Measurements from ENCODE around the gene SCN4A.
"Not testable (repeated sequence)": the region's sequence is repeated elsewhere in the genome, so short reads cannot be mapped to it uniquely, and the experiment has no call there.

Gene SCN4A

GRCh38 chr17:63903787-63904201 lies 68.9 kb downstream of the SCN4A start:
- not testable (repeated sequence) for H3F3A ChIP-seq (ENCODE audit: insufficient read depth, low read length); H2AFZ ChIP-seq (ENCODE audit: low read length); H3K9me3 ChIP-seq (ENCODE audit: low read length); H3K27ac ChIP-seq (ENCODE audit: low read depth, low read length, poor library complexity, severe bottlenecking); H3K27me3 ChIP-seq (ENCODE audit: insufficient read depth, low read length); H3K4me3 ChIP-seq (ENCODE audit: low read depth, low read length, poor library complexity, severe bottlenecking); H3K4me2 ChIP-seq (ENCODE audit: low read length); H3K79me2 ChIP-seq (ENCODE audit: insufficient read depth, low read length); H3K9me2 ChIP-seq (ENCODE audit: low read depth, low read length); H3K9ac ChIP-seq (ENCODE audit: low read length); H3K4me1 ChIP-seq (ENCODE audit: insufficient read depth, low read length, severe bottlenecking); H3K36me3 ChIP-seq (ENCODE audit: insufficient read depth, low read length); H4K20me1 ChIP-seq (ENCODE audit: insufficient read depth, low read length)
- peak; percentile 30; the same call in 1 of the 2 replicates for TF ChIP-seq CTCF (IDR thresholded peaks at IDR 0.05; ENCODE audit: low read length)

- not testable (repeated sequence) for H3K9me3 ChIP-seq (ENCODE audit: low read length); H3K9ac ChIP-seq (ENCODE audit: low read length); H3F3A ChIP-seq (ENCODE audit: insufficient read depth, low read length); H3K4me2 ChIP-seq (ENCODE audit: low read length); H3K36me3 ChIP-seq (ENCODE audit: insufficient read depth, low read length); H3K4me1 ChIP-seq (ENCODE audit: insufficient read depth, low read length, severe bottlenecking); H4K20me1 ChIP-seq (ENCODE audit: insufficient read depth, low read length); H2AFZ ChIP-seq (ENCODE audit: low read length); H3K4me3 ChIP-seq (ENCODE audit: low read depth, low read length, poor library complexity, severe bottlenecking); H3K27me3 ChIP-seq (ENCODE audit: insufficient read depth, low read length); H3K79me2 ChIP-seq (ENCODE audit: insufficient read depth, low read length); H3K9me2 ChIP-seq (ENCODE audit: low read depth, low read length); H3K27ac ChIP-seq (ENCODE audit: low read depth, low read length, poor library complexity, severe bottlenecking)
Measured at GRCh38 chr17:63901971-63902370, 70.7 kb downstream of the SCN4A start.

- H3F3A ChIP-seq (ENCODE audit: insufficient read depth, low read length), result not testable (repeated sequence)
Measured at GRCh38 chr17:63898899-63899798, 73.6 kb downstream of the SCN4A start.

GRCh38 chr17:63896524-63897354 lies 76.0 kb downstream of the SCN4A start, which contains the start of gene CSH1:
Gene CSH1 (minus strand): TSS chr17:63896574. CDS start chr17:63896511, 63 bp downstream.
- not testable (repeated sequence) for H3K4me1 ChIP-seq (ENCODE audit: insufficient read depth, low read length, severe bottlenecking); H3K27me3 ChIP-seq (ENCODE audit: insufficient read depth, low read length); H3F3A ChIP-seq (ENCODE audit: insufficient read depth, low read length); H3K79me2 ChIP-seq (ENCODE audit: insufficient read depth, low read length); H4K20me1 ChIP-seq (ENCODE audit: insufficient read depth, low read length); H3K36me3 ChIP-seq (ENCODE audit: insufficient read depth, low read length); H3K9ac ChIP-seq (ENCODE audit: low read length); H3K4me2 ChIP-seq (ENCODE audit: low read length); H3K9me2 ChIP-seq (ENCODE audit: low read depth, low read length); H3K9me3 ChIP-seq (ENCODE audit: low read length); H2AFZ ChIP-seq (ENCODE audit: low read length); H3K4me3 ChIP-seq (ENCODE audit: low read depth, low read length, poor library complexity, severe bottlenecking); H3K27ac ChIP-seq (ENCODE audit: low read depth, low read length, poor library complexity, severe bottlenecking)

More at GRCh38 chr17:63898899-63899798, 73.6 kb downstream of the SCN4A start:
- H3K4me1 ChIP-seq (ENCODE audit: insufficient read depth, low read length, severe bottlenecking); H4K20me1 ChIP-seq (ENCODE audit: insufficient read depth, low read length); H3K79me2 ChIP-seq (ENCODE audit: insufficient read depth, low read length); H3K9ac ChIP-seq (ENCODE audit: low read length); H3K36me3 ChIP-seq (ENCODE audit: insufficient read depth, low read length); H3K4me3 ChIP-seq (ENCODE audit: low read depth, low read length, poor library complexity, severe bottlenecking); H3K27me3 ChIP-seq (ENCODE audit: insufficient read depth, low read length); H3K27ac ChIP-seq (ENCODE audit: low read depth, low read length, poor library complexity, severe bottlenecking); H3K9me2 ChIP-seq (ENCODE audit: low read depth, low read length); H3K4me2 ChIP-seq (ENCODE audit: low read length); H2AFZ ChIP-seq (ENCODE audit: low read length); H3K9me3 ChIP-seq (ENCODE audit: low read length): not testable (repeated sequence)

- not testable (repeated sequence) for H3K27me3 ChIP-seq (ENCODE audit: insufficient read depth, low read length); H3K4me3 ChIP-seq (ENCODE audit: low read depth, low read length, poor library complexity, severe bottlenecking); H3K9ac ChIP-seq (ENCODE audit: low read length); H2AFZ ChIP-seq (ENCODE audit: low read length); H3K27ac ChIP-seq (ENCODE audit: low read depth, low read length, poor library complexity, severe bottlenecking); H3K4me1 ChIP-seq (ENCODE audit: insufficient read depth, low read length, severe bottlenecking); H3K9me2 ChIP-seq (ENCODE audit: low read depth, low read length); H3K79me2 ChIP-seq (ENCODE audit: insufficient read depth, low read length); H3K36me3 ChIP-seq (ENCODE audit: insufficient read depth, low read length); H3K9me3 ChIP-seq (ENCODE audit: low read length); H3F3A ChIP-seq (ENCODE audit: insufficient read depth, low read length); H4K20me1 ChIP-seq (ENCODE audit: insufficient read depth, low read length); H3K4me2 ChIP-seq (ENCODE audit: low read length)
Measured at GRCh38 chr17:63894821-63895220, 77.9 kb downstream of the SCN4A start.

- not testable (repeated sequence) for H3K4me2 ChIP-seq (ENCODE audit: low read length); H3K9ac ChIP-seq (ENCODE audit: low read length); H3K9me2 ChIP-seq (ENCODE audit: low read depth, low read length); H3K27me3 ChIP-seq (ENCODE audit: insufficient read depth, low read length); H4K20me1 ChIP-seq (ENCODE audit: insufficient read depth, low read length); H3K27ac ChIP-seq (ENCODE audit: low read depth, low read length, poor library complexity, severe bottlenecking); H3F3A ChIP-seq (ENCODE audit: insufficient read depth, low read length); H3K4me1 ChIP-seq (ENCODE audit: insufficient read depth, low read length, severe bottlenecking); H3K79me2 ChIP-seq (ENCODE audit: insufficient read depth, low read length); H3K4me3 ChIP-seq (ENCODE audit: low read depth, low read length, poor library complexity, severe bottlenecking); H3K36me3 ChIP-seq (ENCODE audit: insufficient read depth, low read length); H2AFZ ChIP-seq (ENCODE audit: low read length); H3K9me3 ChIP-seq (ENCODE audit: low read length)
Measured at GRCh38 chr17:63894021-63894420, 78.7 kb downstream of the SCN4A start.

All from OCI-LY1 (cell line).